NCI-H1436 (cell line): ENCODE data around the gene RABAC1.
"Not testable (repeated sequence)": the region's sequence is repeated elsewhere in the genome, so short reads cannot be mapped to it uniquely, and the experiment has no call there.

Experiments
- DNase-seq: peaks from one replicate; lab custom pipeline; 2025; lab: John Stamatoyannopoulos, UW

RABAC1 gene

DNA sequence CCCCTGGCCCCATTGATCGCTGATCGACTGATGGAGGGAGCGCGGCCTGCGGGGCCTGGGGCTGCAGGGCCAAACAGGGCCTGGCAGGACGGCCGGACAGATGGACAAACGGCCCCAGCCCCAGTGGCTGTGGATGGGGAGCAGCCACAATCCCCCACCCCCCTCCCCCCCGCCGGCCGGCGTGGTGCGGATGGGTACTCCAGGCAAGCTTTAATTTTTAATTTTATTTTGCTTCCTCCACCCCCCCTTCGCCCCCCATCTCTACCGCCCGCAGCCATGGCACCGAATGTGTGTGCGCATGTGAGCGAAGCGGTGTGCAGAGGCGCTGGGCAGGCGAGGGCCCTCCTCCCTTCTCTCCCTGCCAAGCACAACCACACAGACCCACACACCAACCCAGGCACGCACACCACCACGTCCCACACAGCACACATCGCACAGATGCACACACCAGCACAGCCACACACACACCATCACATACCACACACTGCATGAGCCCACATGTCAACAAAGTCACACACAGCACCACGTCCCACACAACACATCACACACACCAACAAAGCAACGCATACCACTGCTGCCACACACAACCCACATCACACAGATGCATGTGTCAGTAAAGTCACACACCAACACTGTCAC is 43.2 kb downstream of the RABAC1 start:
- DNase-seq: no peak

DNA sequence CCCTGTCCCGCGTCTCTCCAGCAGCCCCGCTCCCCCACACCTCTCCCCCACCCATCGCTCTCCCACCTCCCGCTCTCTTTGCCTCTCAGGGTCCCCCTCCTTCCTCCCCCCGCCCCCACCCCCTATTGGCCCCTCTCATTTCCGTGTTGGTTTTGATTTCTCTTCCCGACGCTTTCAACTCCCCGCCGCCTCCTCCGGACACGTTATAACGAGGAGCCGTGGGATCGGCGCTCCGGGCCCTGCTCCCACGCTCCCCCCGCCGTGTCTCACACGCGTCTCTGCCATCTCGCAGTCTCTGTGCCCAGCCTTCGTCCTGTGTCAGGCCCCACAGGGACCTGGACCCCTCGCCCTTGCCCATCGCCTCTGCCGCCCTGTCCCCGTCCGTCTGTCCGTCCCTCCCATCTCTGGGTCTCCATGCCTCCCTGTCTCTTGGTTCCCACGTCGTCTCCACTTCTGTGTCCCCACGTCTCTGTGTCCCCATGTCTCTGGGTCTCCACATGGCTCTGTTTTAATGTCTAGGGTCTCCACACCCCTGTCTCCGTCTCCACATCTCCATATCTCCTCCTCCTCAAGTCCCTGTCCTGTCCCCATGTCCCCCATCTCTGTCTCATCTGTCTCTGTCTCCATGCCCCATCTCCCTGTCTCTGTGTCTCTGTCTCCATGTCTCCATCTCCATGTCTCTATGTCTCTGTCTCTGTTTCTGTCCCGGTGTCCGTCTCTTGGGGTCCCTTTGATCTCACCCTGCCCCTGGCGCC is 43.9 kb downstream of the RABAC1 start:
- DNase-seq: no peak

DNA sequence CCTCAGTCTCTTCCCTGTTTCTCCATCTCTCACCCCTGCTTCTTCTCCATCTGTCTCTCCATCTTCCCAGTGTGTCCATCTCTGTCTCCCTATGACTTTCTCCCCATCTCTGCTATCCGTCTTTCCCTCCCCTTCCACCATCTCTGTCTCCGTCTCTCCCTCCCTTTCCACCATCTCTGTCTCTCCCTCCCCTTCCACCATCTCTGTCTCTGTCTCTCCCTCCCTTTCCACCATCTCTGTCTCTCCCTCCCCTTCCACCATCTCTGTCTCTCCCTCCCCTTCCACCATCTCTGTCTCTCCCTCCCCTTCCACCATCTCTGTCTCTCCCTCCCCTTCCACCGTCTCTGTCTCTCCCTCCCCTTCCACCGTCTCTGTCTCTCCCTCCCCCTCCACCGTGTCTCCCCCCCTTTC is 44.7 kb downstream of the RABAC1 start:
- not testable (repeated sequence) for DNase-seq

DNA sequence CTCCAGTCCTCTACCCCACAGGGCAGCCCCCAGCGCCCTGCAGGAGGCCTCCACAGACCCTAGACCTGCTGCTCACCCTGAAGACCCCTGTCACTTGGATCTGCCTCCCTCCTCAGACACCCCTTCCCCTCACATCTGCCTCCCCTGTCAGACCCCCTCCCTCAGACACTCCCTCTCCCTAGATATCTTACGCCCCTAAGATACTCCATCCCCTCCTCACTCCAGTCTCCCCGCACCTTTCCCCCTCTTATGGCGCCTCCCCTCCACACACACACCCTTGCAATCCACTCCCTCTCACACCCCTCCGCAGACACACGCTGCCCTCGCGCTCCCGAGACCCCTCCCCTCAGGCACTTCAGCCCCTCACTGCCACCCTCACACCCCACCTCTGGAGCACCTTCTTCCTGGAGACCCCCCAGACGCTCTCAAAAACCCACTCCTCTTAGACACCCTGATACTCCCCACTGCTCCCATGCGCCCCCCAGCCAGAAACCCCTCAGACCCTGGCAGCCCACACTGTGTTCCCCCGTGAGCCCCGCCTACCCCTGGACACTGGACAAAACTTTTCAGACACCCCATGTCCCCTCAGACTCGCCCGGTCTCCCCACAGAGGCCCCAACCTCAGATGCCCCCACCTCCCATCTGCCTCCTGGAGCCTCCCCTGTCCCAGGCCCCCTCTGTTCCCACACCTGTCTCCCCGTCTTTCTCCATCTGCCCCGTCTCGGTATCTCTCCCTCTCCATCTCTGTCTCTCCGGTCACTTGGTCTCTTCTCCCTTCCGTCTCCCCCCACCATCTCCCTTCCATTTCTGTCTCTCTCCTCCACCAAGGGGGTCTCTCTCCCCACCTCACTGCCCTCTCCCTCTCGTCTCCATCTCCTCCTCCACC is 45.3 kb downstream of the RABAC1 start:
- DNase-seq: no peak

DNA sequence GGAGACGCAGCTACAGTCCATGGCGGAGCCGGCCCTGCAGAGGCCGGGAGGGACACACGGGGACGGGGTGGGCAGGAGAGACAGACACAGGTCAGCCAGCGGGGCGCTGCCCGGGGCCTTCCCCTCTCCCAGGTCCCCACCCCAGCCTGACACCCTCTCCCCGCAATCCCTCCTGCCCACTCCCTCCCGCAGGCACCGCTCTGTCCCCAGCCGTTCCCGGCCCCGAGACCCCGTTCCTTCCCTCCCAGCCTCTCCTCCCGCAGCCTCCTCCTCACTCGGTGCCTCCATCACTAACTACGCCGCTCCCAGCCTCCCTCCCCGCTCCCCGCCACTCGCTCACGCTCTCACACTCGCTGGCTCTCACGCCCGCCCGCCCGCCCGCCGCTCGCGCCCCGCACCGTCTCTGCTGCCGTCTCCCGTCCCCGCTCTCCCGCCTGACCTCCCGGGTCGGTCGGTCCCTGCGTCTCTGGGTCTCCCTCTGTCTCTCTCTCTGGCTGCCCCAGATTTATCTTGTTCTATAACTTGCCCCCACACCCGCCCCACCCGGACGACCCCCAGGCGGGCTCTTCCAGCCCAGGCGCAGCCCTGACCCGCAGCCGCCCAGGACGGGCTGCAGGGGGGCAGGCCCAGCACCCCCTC is 46.1 kb downstream of the RABAC1 start:
- DNase-seq: no peak

DNA sequence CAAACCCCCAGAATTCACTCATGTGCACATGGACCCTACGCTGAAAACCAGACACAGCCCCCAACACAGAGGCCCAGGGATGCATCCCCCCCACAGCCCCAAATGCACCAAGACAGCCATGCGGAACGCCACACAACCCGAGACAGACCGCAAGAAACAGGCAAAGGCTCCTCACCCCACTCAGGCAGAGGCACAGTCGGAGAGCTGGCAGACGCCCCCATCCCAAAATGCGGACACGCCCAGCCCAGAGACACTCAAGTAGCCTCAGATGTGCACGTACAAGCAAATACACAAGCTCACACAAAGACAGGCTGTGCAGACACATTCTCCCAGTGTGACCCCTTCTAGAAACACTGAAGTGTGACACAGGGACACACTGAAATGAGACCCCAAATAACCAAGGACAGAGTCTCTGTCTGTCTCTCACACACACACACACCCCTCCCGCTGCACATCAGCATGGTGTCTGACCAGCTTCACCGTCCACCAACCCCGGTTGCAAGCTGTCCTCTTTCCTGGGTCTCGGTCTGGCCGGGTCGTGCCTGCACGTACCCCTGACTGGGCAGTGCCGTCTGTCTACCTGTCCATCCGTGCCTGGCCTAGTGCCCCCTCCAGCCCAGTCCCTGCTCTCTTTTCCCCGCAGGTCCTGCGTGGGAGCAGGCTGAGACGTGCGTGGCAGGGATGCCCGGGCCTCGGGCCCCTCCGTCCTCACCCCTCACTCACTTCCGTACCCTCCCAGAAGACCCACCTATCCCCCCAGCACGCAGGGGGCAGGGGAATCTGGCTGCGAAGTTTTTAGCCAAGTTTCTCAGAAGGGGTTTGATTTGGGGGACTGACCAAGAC is 47.0 kb downstream of the RABAC1 start:
- no peak for DNase-seq

DNA sequence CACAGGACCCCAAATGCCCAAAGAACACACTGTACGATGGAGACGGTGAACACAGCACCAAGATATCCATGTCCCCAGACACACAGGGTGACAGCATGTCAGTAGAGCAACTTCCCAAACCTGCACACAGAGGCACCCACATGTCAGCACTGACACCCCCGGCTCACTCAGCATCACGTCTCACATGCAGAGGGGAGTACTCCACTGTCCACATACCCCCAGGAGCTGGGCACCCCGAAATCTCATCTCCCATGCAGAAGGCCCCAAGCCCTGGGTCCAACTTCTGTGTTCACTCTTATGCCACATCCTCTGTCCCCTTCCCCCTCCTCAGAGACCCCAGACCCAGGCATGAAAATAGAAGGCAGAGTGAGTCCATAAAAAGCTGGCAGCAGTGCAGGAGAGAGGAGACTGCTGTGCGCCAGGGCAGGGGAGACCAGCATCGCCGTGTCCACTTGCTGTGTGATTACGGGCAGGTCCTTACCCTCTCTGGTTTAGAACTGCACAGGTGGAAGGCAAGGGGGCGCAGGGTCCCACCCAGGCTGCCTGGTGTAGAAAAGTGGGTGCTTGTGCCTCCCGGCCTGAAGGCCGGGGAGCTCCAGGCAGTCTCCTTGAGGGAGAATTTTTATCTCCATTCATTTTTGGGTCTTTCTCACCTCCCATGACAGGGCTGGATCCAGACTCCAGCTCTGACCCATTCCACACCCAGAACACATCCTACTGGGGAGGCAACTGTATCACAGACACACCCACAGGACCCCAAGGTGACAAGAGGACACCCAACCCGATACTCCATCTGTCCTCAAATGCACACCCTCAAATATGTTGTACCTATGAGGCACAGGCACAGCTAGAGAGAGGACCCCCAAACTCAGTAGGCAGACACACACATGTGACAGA is 47.9 kb downstream of the RABAC1 start:
- no peak for DNase-seq

DNA sequence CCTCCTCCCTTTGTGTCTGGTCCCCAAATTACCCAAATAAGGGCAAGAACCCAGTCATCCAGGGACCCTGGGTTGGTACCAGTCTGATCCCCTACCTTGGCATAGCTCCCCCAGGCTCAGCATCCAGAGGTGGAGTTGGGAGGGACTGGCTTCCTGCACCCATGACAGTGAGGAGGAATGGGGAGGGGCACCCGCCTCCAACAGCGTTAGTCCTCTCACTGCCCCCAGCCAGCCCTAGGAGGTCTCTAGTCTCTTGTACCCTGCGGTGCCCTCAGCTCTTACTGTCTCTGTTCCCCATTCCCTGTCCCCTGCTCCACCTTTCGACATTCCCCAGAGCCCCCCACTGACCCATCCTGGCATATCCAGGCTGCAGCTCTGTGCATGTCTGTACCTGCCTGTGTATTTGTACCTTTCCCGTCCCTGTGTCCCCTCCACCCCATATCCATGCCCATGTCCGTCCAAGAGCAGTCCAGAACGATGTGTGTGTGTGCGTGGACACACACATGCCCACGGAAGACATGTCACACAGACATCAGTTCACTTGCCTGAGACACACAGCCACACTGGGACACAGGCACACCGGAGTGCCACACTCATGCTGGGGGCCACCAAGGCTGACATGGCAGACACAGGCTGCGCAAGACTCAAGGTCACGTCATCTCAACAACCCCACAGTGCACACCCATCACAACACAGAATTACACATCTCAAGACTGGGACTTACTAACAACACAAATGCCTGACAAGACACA is 48.7 kb downstream of the RABAC1 start:
- no peak for DNase-seq

DNA sequence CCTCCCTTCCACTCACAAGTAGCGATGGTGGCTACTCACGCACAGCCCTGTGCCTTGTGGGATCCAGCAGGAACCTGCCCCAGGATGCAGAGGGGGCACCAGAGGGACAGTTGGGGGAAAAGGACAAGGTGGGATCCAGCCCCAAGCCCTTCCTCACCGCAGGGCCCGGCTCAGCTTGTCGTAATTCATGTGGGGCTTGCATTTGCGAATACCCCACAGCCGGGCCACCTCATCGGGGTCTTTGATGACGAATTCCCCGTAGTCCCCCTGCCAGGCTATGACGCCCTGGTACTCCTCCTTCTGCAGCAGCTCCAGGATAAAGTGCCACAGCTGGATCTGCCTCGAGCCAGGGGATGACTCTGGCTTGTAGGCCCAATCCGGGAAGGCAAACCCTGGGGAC is 49.4 kb downstream of the RABAC1 start:
- DNase-seq: no peak

DNA sequence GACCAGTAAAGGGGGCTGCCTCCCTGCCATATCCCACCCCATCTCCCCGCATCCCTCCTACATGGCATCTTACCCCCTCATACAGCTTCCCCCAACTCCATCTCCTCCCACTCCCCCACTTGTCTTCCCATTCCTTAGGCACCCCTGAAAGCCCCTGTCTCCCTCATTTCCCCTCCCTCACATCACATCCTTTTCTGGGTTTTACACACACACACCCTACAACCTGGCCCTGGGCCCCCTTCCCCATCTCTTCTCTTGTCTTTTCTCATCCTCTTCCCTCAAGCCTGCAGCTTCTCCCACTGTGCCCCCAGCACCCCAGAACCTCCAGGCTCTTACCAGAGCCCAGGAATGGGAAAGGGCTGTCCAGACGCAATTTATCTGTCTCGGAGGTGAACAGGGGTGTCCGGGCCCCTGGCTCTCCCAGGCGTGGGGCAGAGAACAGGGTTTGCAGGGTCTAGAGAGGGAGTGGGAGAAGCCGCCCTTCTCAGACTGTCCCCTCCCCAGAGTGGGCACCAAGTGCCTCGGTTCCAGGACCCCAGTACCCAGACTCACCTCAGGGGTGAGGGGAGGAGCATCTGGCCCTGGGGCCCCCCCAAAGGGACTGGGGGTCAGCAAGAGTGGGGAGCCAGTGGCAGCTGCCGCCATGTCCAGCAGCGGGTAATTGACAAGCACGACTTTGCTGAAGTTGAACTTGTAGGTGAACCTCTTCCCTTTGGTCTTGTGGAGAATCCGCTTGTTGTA is 50.2 kb downstream of the RABAC1 start:
- DNase-seq: no peak

DNA sequence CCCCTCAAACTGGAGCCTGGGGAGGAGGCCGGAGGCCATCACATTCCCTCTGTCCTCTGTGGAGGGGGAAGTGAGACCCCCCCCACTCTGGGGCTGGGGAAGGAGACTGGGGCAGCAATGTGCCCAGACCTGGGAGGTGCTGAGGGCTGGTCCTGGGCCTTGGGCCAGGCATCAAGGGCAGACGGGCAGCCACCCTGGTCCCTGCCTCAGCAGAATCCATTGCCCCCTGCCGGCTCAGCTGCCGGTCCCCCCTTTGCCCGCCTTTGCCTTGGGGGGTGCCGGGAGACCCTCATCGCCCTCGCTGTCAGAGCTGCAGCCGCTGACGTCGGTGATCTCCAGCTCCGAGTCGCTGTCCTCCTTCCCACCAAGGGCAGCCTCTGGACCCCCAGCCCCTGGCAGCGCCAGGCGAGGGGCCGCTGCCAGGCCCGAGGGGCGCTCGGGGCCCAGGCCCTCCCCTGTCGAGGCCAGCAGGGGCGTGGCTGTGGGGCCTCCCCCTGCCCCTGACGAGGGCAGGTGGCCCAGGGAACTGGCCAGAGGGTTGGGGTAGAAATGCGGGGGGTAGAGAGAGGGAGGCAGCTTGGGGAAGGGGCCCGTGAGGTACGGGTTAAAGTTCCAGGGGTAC is 51.0 kb downstream of the RABAC1 start:
- DNase-seq: no peak

DNA sequence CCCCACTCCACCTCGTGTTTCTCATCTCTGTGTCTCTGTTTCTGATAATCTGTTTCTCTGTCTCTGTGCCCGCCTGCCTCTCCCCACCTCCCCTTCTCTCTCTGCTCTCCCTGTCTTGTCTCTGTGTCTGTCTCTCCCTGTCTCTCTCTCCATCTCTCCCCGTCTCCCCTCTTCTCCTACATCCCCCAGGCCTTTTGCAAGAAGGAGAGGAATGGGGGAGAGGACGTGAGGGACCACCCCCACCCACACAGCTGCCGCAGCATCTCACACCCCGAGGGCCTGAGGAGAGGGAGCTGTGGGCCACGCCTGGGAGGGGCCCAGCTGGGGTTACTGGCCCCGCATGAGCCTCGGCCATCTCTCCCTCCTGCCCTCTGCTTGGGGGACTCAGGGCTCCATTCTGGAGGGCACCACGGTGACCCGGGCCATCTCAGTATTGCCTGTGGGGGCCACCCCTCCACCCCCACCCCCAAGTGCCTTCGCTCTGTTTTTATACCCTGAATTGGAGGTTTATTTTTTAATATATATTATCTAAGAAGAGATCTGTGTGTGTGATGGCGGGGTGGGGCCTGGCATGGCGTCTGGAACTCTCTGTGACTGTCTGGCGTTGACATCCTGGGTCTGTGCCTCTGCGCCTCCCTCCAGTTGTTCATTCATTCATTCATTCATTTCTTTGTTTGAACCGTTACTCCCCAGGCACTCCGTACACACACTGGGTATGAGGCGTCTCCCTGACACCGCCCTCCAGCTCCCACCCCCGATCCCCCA is 52.0 kb downstream of the RABAC1 start:
- DNase-seq: no peak
